HEK293 (cell line): Measurements from ENCODE around the gene SNRPD3.

Experiments
- CTCF ChIA-PET: fragments of 350-600 bp; formaldehyde crosslinking; extraction: SDS; loops from one replicate; lab custom pipeline; 2021; ENCODE audit warnings: antibody characterized with exemption; lab: Yijun Ruan, JAX
- POLR2A ChIA-PET: fragments of 300-600 bp; formaldehyde crosslinking; extraction: SDS; loops from one replicate; lab custom pipeline; 2020; ENCODE audit warnings: antibody characterized with exemption, inconsistent platforms; lab: Yijun Ruan, JAX
- H3K27ac ChIP-seq: fragments of 200-500 bp; sonication (Bioruptor generic); 2 replicates; pipeline ENCODE4 v1.5.1; 2014; ENCODE audit warnings: low read depth, low read length, control low read depth, inconsistent platforms; ENCODE audit errors: extremely low read depth
- H3K36me3 ChIP-seq, 2 experiments: fragments of 200-500 bp in 1 of 2; sonication (Bioruptor generic) in 1 of 2; 1 replicate in 1 of 2; 2 replicates in 1 of 2; pipeline ENCODE4 v1.5.1; 2014 to 2017; ENCODE audit warnings: inconsistent platforms in 2 of 2, low read length in 2 of 2; ENCODE audit not compliant: control insufficient read depth in 2 of 2, insufficient read depth in 1 of 2
- H3K4me1 ChIP-seq: fragments of 200-500 bp; sonication (Bioruptor generic); 2 replicates; pipeline ENCODE4 v1.5.1; 2014; ENCODE audit warnings: mild to moderate bottlenecking, low read length, inconsistent platforms; ENCODE audit not compliant: control insufficient read depth, insufficient read depth
- H3K4me3 ChIP-seq: 2 replicates; pipeline ENCODE4 v1.5.1; 2011; ENCODE audit warnings: low read depth, mild to moderate bottlenecking, control low read depth, low read length, moderate library complexity
- H3K9me3 ChIP-seq: fragments of 200-500 bp; sonication (Bioruptor generic); 2 replicates; pipeline ENCODE4 v1.5.1; 2014; ENCODE audit warnings: low read depth, low read length, inconsistent platforms; ENCODE audit not compliant: control insufficient read depth, insufficient read depth
- AEBP2 ChIP-seq: fragments of 450-650 bp; formaldehyde crosslinking; IDR thresholded peaks from 2 replicates; pipeline ENCODE4 v1.5.1; 2016; ENCODE audit warnings: missing biosample characterization, missing genetic modification characterization, borderline replicate concordance
- BCL11B ChIP-seq: fragments of 450-650 bp; formaldehyde crosslinking; IDR thresholded peaks from 2 replicates; pipeline ENCODE4 v1.5.1; 2016; ENCODE audit warnings: low read depth, missing biosample characterization, missing genetic modification characterization
- BCL6B ChIP-seq: fragments of 450-650 bp; formaldehyde crosslinking; IDR thresholded peaks from 2 replicates; pipeline ENCODE4 v1.5.1; 2017; ENCODE audit warnings: missing biosample characterization, missing genetic modification characterization
- GLIS2 ChIP-seq: fragments of 450-650 bp; formaldehyde crosslinking; IDR thresholded peaks from 2 replicates; pipeline ENCODE4 v1.5.1; 2016; ENCODE audit warnings: missing biosample characterization, missing genetic modification characterization
- KLF17 ChIP-seq: fragments of 450-650 bp; formaldehyde crosslinking; IDR thresholded peaks from 2 replicates; pipeline ENCODE4 v1.5.1; 2016; ENCODE audit warnings: missing biosample characterization, missing genetic modification characterization
- OVOL3 ChIP-seq: fragments of 450-650 bp; formaldehyde crosslinking; IDR thresholded peaks from 2 replicates; pipeline ENCODE4 v1.5.1; 2016; ENCODE audit warnings: missing biosample characterization, missing genetic modification characterization
- PRDM4 ChIP-seq: fragments of 450-650 bp; formaldehyde crosslinking; IDR thresholded peaks from 2 replicates; pipeline ENCODE4 v1.5.1; 2017; ENCODE audit warnings: missing biosample characterization, missing genetic modification characterization
- SCRT2 ChIP-seq: fragments of 450-650 bp; formaldehyde crosslinking; IDR thresholded peaks from 2 replicates; pipeline ENCODE4 v1.5.1; 2016; ENCODE audit warnings: missing biosample characterization, missing genetic modification characterization
- ZFP41 ChIP-seq: fragments of 450-650 bp; formaldehyde crosslinking; IDR thresholded peaks from 2 replicates; pipeline ENCODE4 v1.5.1; 2016; ENCODE audit warnings: missing biosample characterization, missing genetic modification characterization, borderline replicate concordance
- ZNF133 ChIP-seq: fragments of 450-650 bp; formaldehyde crosslinking; IDR thresholded peaks from 2 replicates; pipeline ENCODE4 v1.5.1; 2016; ENCODE audit warnings: missing biosample characterization, missing genetic modification characterization
- ZNF138 ChIP-seq: fragments of 450-650 bp; formaldehyde crosslinking; IDR thresholded peaks from 2 replicates; pipeline ENCODE4 v1.5.1; 2016; ENCODE audit warnings: missing biosample characterization, missing genetic modification characterization, borderline replicate concordance
- ZNF19 ChIP-seq: fragments of 450-650 bp; formaldehyde crosslinking; IDR thresholded peaks from 2 replicates; pipeline ENCODE4; 2016; ENCODE audit warnings: missing biosample characterization, missing genetic modification characterization, low read depth
- ZNF23 ChIP-seq: fragments of 450-650 bp; formaldehyde crosslinking; IDR thresholded peaks from 2 replicates; pipeline ENCODE4 v1.5.1; 2016; ENCODE audit warnings: missing biosample characterization, missing genetic modification characterization, borderline replicate concordance
- ZNF266 ChIP-seq: fragments of 450-650 bp; formaldehyde crosslinking; IDR thresholded peaks from 2 replicates; pipeline ENCODE4 v1.5.1; 2016; ENCODE audit warnings: missing biosample characterization, missing genetic modification characterization, low read depth
- ZNF292 ChIP-seq: fragments of 450-650 bp; formaldehyde crosslinking; IDR thresholded peaks from 2 replicates; pipeline ENCODE4 v1.5.1; 2016; ENCODE audit warnings: low read depth, missing biosample characterization, missing genetic modification characterization, borderline replicate concordance
- ZNF391 ChIP-seq: fragments of 450-650 bp; formaldehyde crosslinking; IDR thresholded peaks from 2 replicates; pipeline ENCODE4 v1.5.1; 2016; ENCODE audit warnings: low read depth, missing biosample characterization, missing genetic modification characterization, borderline replicate concordance
- ZNF521 ChIP-seq: fragments of 450-650 bp; formaldehyde crosslinking; IDR thresholded peaks from 2 replicates; pipeline ENCODE4 v1.5.1; 2017; ENCODE audit warnings: missing biosample characterization, mild to moderate bottlenecking, missing genetic modification characterization
- ZNF530 ChIP-seq: fragments of 450-650 bp; formaldehyde crosslinking; IDR thresholded peaks from 2 replicates; pipeline ENCODE4 v1.5.1; 2016; ENCODE audit warnings: low read depth, missing biosample characterization, missing genetic modification characterization
- ZNF548 ChIP-seq: fragments of 450-650 bp; formaldehyde crosslinking; IDR thresholded peaks from 2 replicates; pipeline ENCODE4 v1.5.1; 2016; ENCODE audit warnings: missing biosample characterization, missing genetic modification characterization
- ZNF580 ChIP-seq: fragments of 450-650 bp; formaldehyde crosslinking; IDR thresholded peaks from 2 replicates; pipeline ENCODE4 v1.5.1; 2016; ENCODE audit warnings: missing biosample characterization, missing genetic modification characterization
- ZNF639 ChIP-seq: fragments of 450-650 bp; formaldehyde crosslinking; IDR thresholded peaks from 2 replicates; pipeline ENCODE4 v1.5.1; 2016; ENCODE audit warnings: missing biosample characterization, missing genetic modification characterization
- ZNF664 ChIP-seq: fragments of 450-650 bp; formaldehyde crosslinking; IDR thresholded peaks from 2 replicates; pipeline ENCODE4 v1.5.1; 2016; ENCODE audit warnings: missing biosample characterization, missing genetic modification characterization
- ZNF670 ChIP-seq: fragments of 450-650 bp; formaldehyde crosslinking; IDR thresholded peaks from 2 replicates; pipeline ENCODE4 v1.5.1; 2016; ENCODE audit warnings: missing biosample characterization, missing genetic modification characterization, low read depth
- ZNF76 ChIP-seq: fragments of 450-650 bp; formaldehyde crosslinking; IDR thresholded peaks from 2 replicates; pipeline ENCODE4; 2016; ENCODE audit warnings: low read depth, missing biosample characterization, missing genetic modification characterization, borderline replicate concordance

Gene SNRPD3

GRCh38 chr22:24592058-24592850, 36.5 kb downstream of the SNRPD3 start (continued):
- TF ChIP-seq ZNF23 (tag by site-specific recombination) = no peak

- Histone ChIP-seq H3K4me1 (no peaks in the 10 kb centered on the region), H3K36me3 (peaks cover 0 to 16% of the 10 kb centered on the region in 2 experiments; a peak in 1 of 3 replicates), H3K4me3 (peak within 1 kb of the TSS; percentile 55), H3K9me3 (no peaks in the 10 kb centered on the region), H3K27ac (peak within 1 kb of the TSS; percentile 68)
- CTCF ChIA-PET = interaction anchor here (0.6 to 1.3 kb wide), 2 partner anchors 9 to 177 kb away, joined by 3 read pairs; partner anchors contain the start of gene GGT1
- POLR2A ChIA-PET = interaction anchor here (0.6 to 1.9 kb wide), 5 partner anchors 9 to 384 kb away, joined by 3 to 14 read pairs (median 6); partner anchors contain the start of genes GGT1, GUCD1 and SNRPD3
- no peak for TF ChIP-seq PRDM4
- no peak for TF ChIP-seq ZNF548 (tag by site-specific recombination)
- no peak for TF ChIP-seq ZNF639 (tag by site-specific recombination)
- TF ChIP-seq ZNF670 = no peak
- no peak for TF ChIP-seq BCL6B (tag by site-specific recombination)
- TF ChIP-seq ZNF19 (tag by site-specific recombination) = no peak
- no peak for TF ChIP-seq ZNF133
- no peak for TF ChIP-seq ZNF76
- no peak for TF ChIP-seq ZNF530 (tag by site-specific recombination)
- no peak for TF ChIP-seq ZNF391 (tag by site-specific recombination)
- no peak for TF ChIP-seq ZNF138 (tag by site-specific recombination)
- no peak for TF ChIP-seq BCL11B (tag by site-specific recombination)
- TF ChIP-seq ZNF266 (tag by site-specific recombination) = no peak
- no peak for TF ChIP-seq ZNF580 (tag by site-specific recombination)
- no peak for TF ChIP-seq AEBP2 (tag by site-specific recombination)
- no peak for TF ChIP-seq OVOL3
- peak; percentile 52; the same call in 1 of the 2 replicates for TF ChIP-seq GLIS2 (tag by site-specific recombination)
- TF ChIP-seq KLF17 (tag by site-specific recombination) = no peak
- TF ChIP-seq ZNF521 (tag by site-specific recombination) = no peak
- TF ChIP-seq ZFP41 (tag by site-specific recombination) = no peak
- no peak for TF ChIP-seq ZNF292
- no peak for TF ChIP-seq SCRT2 (tag by site-specific recombination)
- TF ChIP-seq ZNF664 (tag by site-specific recombination) = no peak
These were observed 37.2 kb downstream of the SNRPD3 start, which contains the start of gene LRRC75B for GRCh38 chr22:24592851-24593558. Gene LRRC75B (minus strand): TSS chr22:24593073. CDS start chr22:24593039, 34 bp downstream.
